Stimulated activated memory B cell treated with anti-CD40 and anti-IgM and Interleukin-4, amounts not matched to agents 10 μg/mL and 1 μg/mL and 100 μg/mL, for 72 hours (primary cell): ENCODE results near the gene PHF2.

Source experiments
- ATAC-seq: fragments of 150-1000 bp; cut with Tn5 transposase; 2 replicates; pipeline ENCODE4 v1.10.0; 2021
- H3K27ac Mint-ChIP-seq: one replicate; pipeline ENCODE4 v1.8.0; 2022; ENCODE audit warnings: mild to moderate bottlenecking, mixed read lengths
- H3K27me3 Mint-ChIP-seq: one replicate; pipeline ENCODE4 v1.8.0; 2022; ENCODE audit warnings: mixed read lengths
- H3K36me3 Mint-ChIP-seq: one replicate; pipeline ENCODE4 v1.8.0; 2022; ENCODE audit warnings: mixed read lengths
- H3K4me1 Mint-ChIP-seq: one replicate; pipeline ENCODE4 v1.8.0; 2022; ENCODE audit warnings: mixed read lengths
- H3K4me3 Mint-ChIP-seq: one replicate; pipeline ENCODE4 v1.8.0; 2022; ENCODE audit warnings: mild to moderate bottlenecking, moderate library complexity, mixed read lengths
- H3K9me3 Mint-ChIP-seq: one replicate; pipeline ENCODE4 v1.8.0; 2022; ENCODE audit warnings: mixed read lengths

The PHF2 gene

GRCh38 chr9:93575796-93576257 lies 557 bp upstream of the PHF2 start:
- Mint-ChIP-seq H3K9me3 (no peaks in the 10 kb centered on the region), H3K4me1 (peaks cover 50% of the 10 kb centered on the region), H3K4me3 (peak overlapping the region; percentile 82), H3K27ac (peak overlapping the region; percentile 91), H3K36me3 (no peaks in the 10 kb centered on the region), H3K27me3 (no peaks in the 10 kb centered on the region)
- ATAC-seq: peak; percentile 62

GRCh38 chr9:93577078-93577974 lies 942 bp downstream of the PHF2 start:
- peak; percentile 13 for ATAC-seq
- no peaks in the 10 kb centered on the region for H3K9me3 Mint-ChIP-seq
- no peaks in the 10 kb centered on the region for H3K27me3 Mint-ChIP-seq
- peak overlapping the region; percentile 77 for H3K4me3 Mint-ChIP-seq
- peaks cover 60% of the 10 kb centered on the region for H3K4me1 Mint-ChIP-seq
- H3K27ac Mint-ChIP-seq: peak overlapping the region; percentile 70
- H3K36me3 Mint-ChIP-seq: no peaks in the 10 kb centered on the region

GRCh38 chr9:93577975-93578682 lies 1.7 kb downstream of the PHF2 start:
- Mint-ChIP-seq H3K4me3 (peak overlapping the region; percentile 77), H3K27me3 (no peaks in the 10 kb centered on the region), H3K4me1 (peaks cover 68% of the 10 kb centered on the region), H3K27ac (peak overlapping the region; percentile 70), H3K9me3 (no peaks in the 10 kb centered on the region), H3K36me3 (no peaks in the 10 kb centered on the region)
- no peak for ATAC-seq

GRCh38 chr9:93578844-93579243 lies 2.5 kb downstream of the PHF2 start:
- no peak overlapping the region for H3K27ac Mint-ChIP-seq
- no peak overlapping the region for H3K4me3 Mint-ChIP-seq
- ATAC-seq: no peak
- no peaks in the 10 kb centered on the region for H3K9me3 Mint-ChIP-seq
- H3K4me1 Mint-ChIP-seq: peaks cover 64% of the 10 kb centered on the region
- H3K36me3 Mint-ChIP-seq: no peaks in the 10 kb centered on the region
- H3K27me3 Mint-ChIP-seq: no peaks in the 10 kb centered on the region

- H3K9me3 Mint-ChIP-seq: no peaks in the 10 kb centered on the region
- H3K36me3 Mint-ChIP-seq: peaks cover 9% of the 10 kb centered on the region
- no peak overlapping the region for H3K27ac Mint-ChIP-seq
- peaks cover 61% of the 10 kb centered on the region for H3K4me1 Mint-ChIP-seq
- H3K4me3 Mint-ChIP-seq: no peak overlapping the region
- no peaks in the 10 kb centered on the region for H3K27me3 Mint-ChIP-seq
- no peak for ATAC-seq
Observed at GRCh38 chr9:93579711-93580516, 3.5 kb downstream of the PHF2 start.

- H3K27me3 Mint-ChIP-seq: no peaks in the 10 kb centered on the region
- peaks cover 52% of the 10 kb centered on the region for H3K4me1 Mint-ChIP-seq
- H3K9me3 Mint-ChIP-seq: no peaks in the 10 kb centered on the region
- peaks cover 13% of the 10 kb centered on the region for H3K36me3 Mint-ChIP-seq
- H3K27ac Mint-ChIP-seq: no peak overlapping the region
- ATAC-seq: no peak
- H3K4me3 Mint-ChIP-seq: no peak overlapping the region
Observed at GRCh38 chr9:93580654-93581380, 4.4 kb downstream of the PHF2 start.

GRCh38 chr9:93582115-93582514 lies 5.7 kb downstream of the PHF2 start:
- Mint-ChIP-seq H3K27ac (no peak overlapping the region), H3K9me3 (no peaks in the 10 kb centered on the region), H3K4me3 (no peak overlapping the region), H3K36me3 (peaks cover 13% of the 10 kb centered on the region), H3K27me3 (no peaks in the 10 kb centered on the region), H3K4me1 (peaks cover 60% of the 10 kb centered on the region)
- ATAC-seq: no peak

- Mint-ChIP-seq H3K27me3 (no peaks in the 10 kb centered on the region), H3K36me3 (peaks cover 13% of the 10 kb centered on the region), H3K9me3 (no peaks in the 10 kb centered on the region), H3K4me1 (peaks cover 61% of the 10 kb centered on the region), H3K4me3 (no peak overlapping the region), H3K27ac (no peak overlapping the region)
- no peak for ATAC-seq
Observed at GRCh38 chr9:93582550-93582949, 6.2 kb downstream of the PHF2 start.

GRCh38 chr9:93585259-93585658 lies 8.9 kb downstream of the PHF2 start:
- Mint-ChIP-seq H3K4me3 (no peak overlapping the region), H3K27me3 (no peaks in the 10 kb centered on the region), H3K9me3 (no peaks in the 10 kb centered on the region), H3K36me3 (peaks cover 13% of the 10 kb centered on the region), H3K4me1 (peaks cover 51% of the 10 kb centered on the region), H3K27ac (no peak overlapping the region)
- ATAC-seq: no peak

- Mint-ChIP-seq H3K9me3 (no peaks in the 10 kb centered on the region), H3K4me1 (peaks cover 50% of the 10 kb centered on the region), H3K4me3 (no peak overlapping the region), H3K36me3 (peaks cover 13% of the 10 kb centered on the region), H3K27me3 (no peaks in the 10 kb centered on the region), H3K27ac (no peak overlapping the region)
- no peak for ATAC-seq
Observed at GRCh38 chr9:93585695-93586094, 9.3 kb downstream of the PHF2 start.

- no peaks in the 10 kb centered on the region for H3K9me3 Mint-ChIP-seq
- no peak overlapping the region for H3K27ac Mint-ChIP-seq
- H3K36me3 Mint-ChIP-seq: peaks cover 13% of the 10 kb centered on the region
- H3K4me3 Mint-ChIP-seq: no peak overlapping the region
- H3K4me1 Mint-ChIP-seq: peaks cover 51% of the 10 kb centered on the region
- H3K27me3 Mint-ChIP-seq: no peaks in the 10 kb centered on the region
- no peak for ATAC-seq
Observed at GRCh38 chr9:93586290-93587057, 10.1 kb downstream of the PHF2 start.

- H3K27ac Mint-ChIP-seq: no peak overlapping the region
- H3K4me1 Mint-ChIP-seq: peaks cover 54% of the 10 kb centered on the region
- H3K27me3 Mint-ChIP-seq: no peaks in the 10 kb centered on the region
- H3K9me3 Mint-ChIP-seq: no peaks in the 10 kb centered on the region
- no peak overlapping the region for H3K4me3 Mint-ChIP-seq
- ATAC-seq: no peak
- H3K36me3 Mint-ChIP-seq: peaks cover 13% of the 10 kb centered on the region
Observed at GRCh38 chr9:93587284-93587650, 10.9 kb downstream of the PHF2 start.

- H3K27ac Mint-ChIP-seq: no peak overlapping the region
- no peaks in the 10 kb centered on the region for H3K27me3 Mint-ChIP-seq
- no peak overlapping the region for H3K4me3 Mint-ChIP-seq
- peaks cover 13% of the 10 kb centered on the region for H3K36me3 Mint-ChIP-seq
- H3K4me1 Mint-ChIP-seq: peaks cover 49% of the 10 kb centered on the region
- H3K9me3 Mint-ChIP-seq: no peaks in the 10 kb centered on the region
- ATAC-seq: no peak
Observed at GRCh38 chr9:93587651-93588347, 11.4 kb downstream of the PHF2 start.
